Measurements from ENCODE around the gene BRD3OS.

BRD3OS gene

DNA sequence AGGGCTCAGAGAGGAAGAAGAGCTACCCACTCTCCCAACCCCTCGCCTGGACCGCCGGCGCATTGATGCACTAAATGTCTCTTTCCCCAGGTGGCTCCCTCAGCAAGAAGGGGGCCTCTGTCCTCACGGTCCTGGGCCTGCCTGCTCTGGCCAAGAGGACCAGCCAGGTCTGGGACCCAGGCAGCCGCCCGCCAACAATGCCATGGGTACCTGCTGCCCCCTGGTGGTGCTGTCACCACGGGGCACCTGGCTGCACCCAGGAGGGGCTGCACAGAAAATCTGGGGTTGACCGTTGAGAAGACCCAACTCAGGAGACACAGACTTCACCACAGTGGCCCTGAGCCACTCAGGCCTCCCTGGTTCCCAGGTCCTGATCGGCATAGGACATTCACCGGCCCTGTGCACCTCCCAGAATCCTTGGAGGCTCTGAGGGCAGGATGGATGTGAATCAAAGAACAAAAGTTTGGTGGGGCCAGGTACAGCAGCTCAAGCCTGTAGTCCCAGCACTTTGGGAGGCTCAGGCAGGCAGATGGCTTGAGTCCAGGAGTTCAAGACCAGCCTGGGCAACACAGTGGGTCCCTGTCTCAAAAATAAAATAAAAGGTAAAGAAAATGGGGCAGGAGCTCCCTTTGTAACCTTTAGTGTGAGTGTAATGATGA is 30.8 kb upstream of the BRD3OS start:
- no peak overlapping the region for H3K4me3 ChIP-seq (ENCODE audit: low read length)
- peak; percentile 66 for DNase-seq (ENCODE audit: low read depth)
- peak; percentile 98 for TF ChIP-seq CTCF (IDR thresholded peaks at IDR 0.05; ENCODE audit: insufficient read depth, low read depth, low read length, missing control alignments)

DNA sequence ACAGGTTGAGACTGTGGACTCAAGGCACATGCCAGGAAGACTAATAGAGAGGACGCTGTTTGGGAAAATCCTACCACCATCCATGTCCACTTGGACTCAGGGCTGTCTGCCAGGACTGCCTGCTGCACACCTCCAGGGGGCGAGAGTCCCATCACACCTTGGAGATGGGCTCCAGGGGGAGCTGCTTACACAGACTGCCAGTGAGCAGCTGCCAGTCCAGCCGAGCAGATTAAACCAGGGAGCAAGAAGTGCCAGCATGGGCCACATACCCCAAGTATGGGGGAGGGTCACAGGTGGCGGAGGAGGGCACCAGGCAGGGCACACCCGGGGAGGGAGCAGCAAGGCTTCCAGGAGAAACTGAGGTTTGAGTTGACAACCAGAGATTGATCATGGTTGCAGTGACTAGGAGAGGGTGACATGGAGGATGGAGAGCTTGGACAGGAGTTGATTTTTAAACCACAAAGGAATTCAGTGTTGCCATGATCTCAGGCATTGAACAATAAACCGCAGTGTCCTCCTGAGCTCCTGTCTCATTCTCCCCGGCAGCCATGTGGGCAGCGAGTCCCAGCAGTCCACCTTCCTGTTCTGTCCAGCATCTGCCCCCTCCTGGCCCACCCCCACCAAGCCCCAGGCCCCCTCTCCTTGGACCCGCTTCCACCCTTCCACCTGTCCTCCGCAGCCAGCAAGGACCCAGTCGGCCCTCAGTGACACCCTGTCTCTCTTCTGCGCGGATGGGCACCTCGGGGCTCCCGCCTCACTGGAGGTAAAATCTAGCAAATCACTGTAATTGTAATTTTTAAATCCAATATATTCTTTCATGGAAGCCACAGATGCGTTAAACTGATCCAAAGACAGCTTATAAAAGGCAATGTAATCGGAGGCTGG is 30.0 kb upstream of the BRD3OS start:
- no peak overlapping the region for H3K4me3 ChIP-seq (ENCODE audit: low read length)
- peak; percentile 24 for DNase-seq (ENCODE audit: low read depth)
- peak; percentile 20 for TF ChIP-seq CTCF (IDR thresholded peaks at IDR 0.05; ENCODE audit: insufficient read depth, low read depth, low read length, missing control alignments)

DNA sequence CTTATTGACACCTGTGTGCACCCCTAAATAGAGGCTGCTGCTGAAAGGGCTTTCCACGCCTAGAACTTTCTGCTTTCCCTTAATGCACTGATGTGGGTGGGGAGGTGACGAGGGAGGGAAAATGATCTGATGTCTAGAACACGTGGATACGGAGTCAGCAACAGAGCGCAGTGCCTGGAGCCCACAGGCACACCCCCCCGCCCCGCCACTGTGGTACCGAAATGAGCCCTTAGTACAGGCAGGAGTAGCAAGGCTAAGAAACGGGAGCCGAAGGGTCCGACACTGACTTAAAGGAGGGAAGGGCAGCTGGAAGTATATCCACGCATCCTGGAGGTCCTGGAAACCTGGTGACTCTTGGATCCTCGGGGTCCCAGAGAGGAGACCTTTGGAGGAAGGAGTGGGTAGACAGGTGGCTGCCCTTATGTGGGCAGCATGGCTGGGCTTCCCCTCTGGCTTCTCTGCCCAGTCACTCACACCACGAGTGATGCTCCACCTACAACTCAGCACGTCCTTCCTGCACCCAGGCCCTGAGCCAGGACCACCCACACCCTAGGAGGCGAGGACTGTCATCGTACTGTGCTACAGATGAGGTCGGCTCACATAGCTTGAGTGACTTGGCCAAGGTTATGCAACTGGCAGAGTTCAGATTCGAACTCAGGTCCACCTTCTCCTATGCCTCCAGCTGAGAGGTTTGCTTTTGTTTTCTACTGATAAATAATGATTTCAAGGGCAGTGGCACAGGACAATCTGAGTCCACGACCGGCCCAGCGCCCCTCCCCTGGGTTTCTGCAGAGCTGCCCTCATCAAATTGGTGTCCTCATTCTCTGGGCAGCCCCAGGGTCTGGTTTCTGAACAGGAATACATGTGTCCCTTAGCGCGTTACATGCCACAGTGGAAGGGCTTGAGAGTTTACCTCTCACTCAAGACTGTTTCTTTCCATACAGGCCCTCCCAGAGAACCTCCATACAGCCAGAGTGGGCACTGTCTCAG is 28.5 kb upstream of the BRD3OS start:
- TF ChIP-seq CTCF (IDR thresholded peaks at IDR 0.05; ENCODE audit: insufficient read depth, low read depth, low read length, missing control alignments): no peak
- no peak overlapping the region for H3K4me3 ChIP-seq (ENCODE audit: low read length)
- DNase-seq (ENCODE audit: low read depth): no peak

DNA sequence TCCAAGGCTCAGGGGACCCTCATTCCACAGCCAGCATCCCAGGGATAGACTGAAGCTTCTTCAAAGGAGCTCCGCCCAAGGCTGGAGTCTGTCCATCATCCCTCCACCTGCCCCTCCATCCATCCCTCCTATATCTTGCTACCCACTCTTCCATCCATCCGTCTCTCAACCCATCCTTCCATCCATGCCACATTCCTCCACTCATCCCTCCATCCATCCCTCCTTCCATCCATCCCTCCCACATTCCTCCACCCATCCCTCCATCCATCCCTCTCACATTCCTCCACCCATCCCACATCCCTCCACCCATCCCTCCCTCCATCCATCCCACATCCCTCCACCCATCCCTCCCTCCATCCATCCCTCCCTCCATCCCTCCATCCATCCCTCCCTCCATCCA is 27.7 kb upstream of the BRD3OS start:
- no peak for TF ChIP-seq CTCF (IDR thresholded peaks at IDR 0.05; ENCODE audit: insufficient read depth, low read depth, low read length, missing control alignments)
- H3K4me3 ChIP-seq (ENCODE audit: low read length): no peak overlapping the region
- DNase-seq (ENCODE audit: low read depth): no peak

GRCh38 chr9:133998915-133999595 is 26.2 kb upstream of the BRD3OS start:
- no peak for DNase-seq (ENCODE audit: low read depth)
- no peak overlapping the region for H3K4me3 ChIP-seq (ENCODE audit: low read length)
- no peak for TF ChIP-seq CTCF (IDR thresholded peaks at IDR 0.05; ENCODE audit: insufficient read depth, low read depth, low read length, missing control alignments)

GRCh38 chr9:133999851-134000265 is 25.4 kb upstream of the BRD3OS start:
- no peak overlapping the region for H3K4me3 ChIP-seq (ENCODE audit: low read length)
- DNase-seq (ENCODE audit: low read depth): no peak
- TF ChIP-seq CTCF (IDR thresholded peaks at IDR 0.05; ENCODE audit: insufficient read depth, low read depth, low read length, missing control alignments): no peak

All from epithelial cell of esophagus (primary cell).